OCI-LY1 (cell line): ENCODE results near the gene IL18BP.

Source experiments
- EZH2 ChIP-seq: fragments of 200-600 bp; sonication (generic), shearing (Covaris generic); IDR thresholded peaks from 2 replicates; pipeline ENCODE4 v1.8.0; 2017; ENCODE audit warnings: borderline replicate concordance, mixed run types, mild to moderate bottlenecking, antibody characterized with exemption, low read length, moderate library complexity, mixed read lengths
- TF ChIP-seq, protein P1 (sequence below): fragments of 200-600 bp; sonication (generic), shearing (Covaris generic); IDR thresholded peaks from 2 replicates; pipeline ENCODE4 v1.5.1; 2017; ENCODE audit warnings: mild to moderate bottlenecking, antibody characterized with exemption, low read length, moderate library complexity, mixed read lengths

DNA sequence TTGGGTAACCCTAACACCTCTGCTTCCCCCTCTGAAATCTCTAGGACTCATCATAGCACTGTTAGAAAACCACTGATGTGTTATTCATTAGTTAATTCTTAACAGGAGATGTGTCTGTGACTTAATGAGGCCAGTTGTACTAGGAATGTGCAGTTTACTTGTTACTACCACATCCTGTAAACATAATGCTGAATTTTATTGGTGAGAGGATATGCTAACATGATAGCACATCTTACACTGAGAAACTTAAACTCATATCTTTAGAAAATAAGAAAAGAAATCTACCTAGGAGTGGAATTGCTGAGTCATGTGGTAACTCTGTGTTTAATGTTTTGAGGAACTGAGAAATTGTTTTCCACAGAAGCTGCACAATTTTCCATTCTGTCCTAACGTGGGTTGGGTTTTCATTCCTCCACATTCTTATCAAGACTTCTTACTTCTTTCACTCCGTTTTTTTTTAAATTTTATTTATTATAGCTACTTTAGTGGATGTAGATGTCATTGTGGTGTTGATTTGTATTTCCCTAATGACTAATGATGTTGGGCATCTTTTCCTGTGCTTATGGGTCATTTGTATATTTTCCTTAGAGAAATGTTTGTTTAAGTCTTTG is 36.2 kb upstream of the IL18BP start:
- TF ChIP-seq, protein P1, sequence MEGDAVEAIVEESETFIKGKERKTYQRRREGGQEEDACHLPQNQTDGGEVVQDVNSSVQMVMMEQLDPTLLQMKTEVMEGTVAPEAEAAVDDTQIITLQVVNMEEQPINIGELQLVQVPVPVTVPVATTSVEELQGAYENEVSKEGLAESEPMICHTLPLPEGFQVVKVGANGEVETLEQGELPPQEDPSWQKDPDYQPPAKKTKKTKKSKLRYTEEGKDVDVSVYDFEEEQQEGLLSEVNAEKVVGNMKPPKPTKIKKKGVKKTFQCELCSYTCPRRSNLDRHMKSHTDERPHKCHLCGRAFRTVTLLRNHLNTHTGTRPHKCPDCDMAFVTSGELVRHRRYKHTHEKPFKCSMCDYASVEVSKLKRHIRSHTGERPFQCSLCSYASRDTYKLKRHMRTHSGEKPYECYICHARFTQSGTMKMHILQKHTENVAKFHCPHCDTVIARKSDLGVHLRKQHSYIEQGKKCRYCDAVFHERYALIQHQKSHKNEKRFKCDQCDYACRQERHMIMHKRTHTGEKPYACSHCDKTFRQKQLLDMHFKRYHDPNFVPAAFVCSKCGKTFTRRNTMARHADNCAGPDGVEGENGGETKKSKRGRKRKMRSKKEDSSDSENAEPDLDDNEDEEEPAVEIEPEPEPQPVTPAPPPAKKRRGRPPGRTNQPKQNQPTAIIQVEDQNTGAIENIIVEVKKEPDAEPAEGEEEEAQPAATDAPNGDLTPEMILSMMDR, result no peak
- no peak for TF ChIP-seq EZH2
